Tibial nerve (tissue), 4 donors: ENCODE results near the gene FGFR1OP2. TPM values are rescaled to one million over a fixed set of nuclear protein-coding genes. Genes with fewer than 3 reads are reported as not detected.

Source experiments
- DNase-seq, 2 donors: peaks; one replicate each; pipeline ENCODE4 v3.0.0-alpha.2; 2019; ENCODE audit warnings: low spot score in 2 of 2
- H3K27ac ChIP-seq, 4 donors: fragments of 200-600 bp; sonication (generic) in 3 of 4; one replicate each; pipeline ENCODE4 v1.5.1; 2017 to 2019; ENCODE audit warnings: mild to moderate bottlenecking in 1 of 4
- H3K27me3 ChIP-seq, 2 donors: fragments of 200-600 bp; sonication (generic) in 1 of 2; one replicate each; pipeline versions ENCODE4 v1.5.1 to v1.6.0; 2017 to 2019
- H3K36me3 ChIP-seq, 3 donors: fragments of 200-600 bp; sonication (generic); one replicate each; pipeline ENCODE4 v1.5.1; 2018 to 2019
- H3K4me1 ChIP-seq, 4 donors: fragments of 200-600 bp; sonication (generic) in 3 of 4; one replicate each; pipeline ENCODE4 v1.5.1; 2017 to 2019
- H3K4me3 ChIP-seq, 4 donors: fragments of 200-600 bp; sonication (generic) in 3 of 4; one replicate each; pipeline ENCODE4 v1.5.1; 2017 to 2019; ENCODE audit warnings: mild to moderate bottlenecking in 1 of 4, moderate library complexity in 1 of 4
- H3K9me3 ChIP-seq, 4 donors: fragments of 200-600 bp; sonication (generic) in 3 of 4; one replicate each; pipeline ENCODE4 v1.5.1; 2017 to 2019
- CTCF ChIP-seq, 5 experiments: fragments of 200-600 bp in 3 of 5; fragments of 450-650 bp in 2 of 5; sonication (generic) in 3 of 5; IDR thresholded peaks; one replicate each; pipeline ENCODE4 v1.5.1; 2016 to 2019; ENCODE audit warnings: antibody characterized with exemption in 5 of 5, mild to moderate bottlenecking in 3 of 5, moderate library complexity in 2 of 5
- EP300 ChIP-seq, 2 donors: sonication (generic); formaldehyde crosslinking; IDR thresholded peaks; one replicate each; pipeline ENCODE4 v1.6.1; 2017; ENCODE audit warnings: antibody characterized with exemption in 2 of 2, mild to moderate bottlenecking in 1 of 2
- POLR2A ChIP-seq, 2 donors: fragments of 450-650 bp; IDR thresholded peaks; one replicate each; pipeline ENCODE4 v1.6.1; 2017; ENCODE audit warnings: antibody characterized with exemption in 2 of 2, mild to moderate bottlenecking in 2 of 2, moderate library complexity in 2 of 2
- WGBS, 2 donors: methylation state at CpG; one replicate each; pipeline ENCODE4 v1.1.5; 2018; 5-methylcytosine and 5-hydroxymethylcytosine counted together
- total RNA-seq, 4 donors: library from RNA; depleted of rRNA; stranded (reverse); fragments of >200 nt; gene quantifications; one replicate each; pipeline ENCODE4 v1.1.0, GENCODE V29; 2016

The FGFR1OP2 gene
- total RNA-seq, 4 donors from 2014 or later: 106 to 142 (median 129) TPM

GRCh38 chr12:26939953-26940352, 1.7 kb downstream of the FGFR1OP2 start:
- peaks cover 0 to 71% (median 35%) of the 10 kb centered on the region in 4 donors for H3K4me1 ChIP-seq
- 14 to 33% methylated on average over 1 of the region's 1 CpG for whole genome bisulfite sequencing, 2 donors
- no peak for DNase-seq

GRCh38 chr12:26940516-26941214, 2.4 kb downstream of the FGFR1OP2 start:
- DNase-seq: no peak
- Histone ChIP-seq H3K27ac (peak overlapping the region in 3 of 4 donors; percentile 9 to 98 (median 10)), H3K4me3 (peak overlapping the region in 1 of 4 donors; percentile 74), H3K27me3 (no peaks in the 10 kb centered on the region), H3K36me3 (no peaks in the 10 kb centered on the region), H3K4me1 (peaks cover 0 to 64% (median 32%) of the 10 kb centered on the region in 4 donors), H3K9me3 (peaks cover 0 to 9% (median 0%) of the 10 kb centered on the region in 4 donors)
- no peak for TF ChIP-seq POLR2A (IDR thresholded peaks at IDR 0.05)
- TF ChIP-seq CTCF (IDR thresholded peaks at IDR 0.05): no peak
- 66 to 72% methylated on average over 3 of the region's 3 CpGs for WGBS, 2 donors

More at GRCh38 chr12:26939953-26940352, 1.7 kb downstream of the FGFR1OP2 start:
- peak overlapping the region in 1 of 4 donors; percentile 98 for H3K27ac ChIP-seq
- H3K36me3 ChIP-seq: no peaks in the 10 kb centered on the region
- TF ChIP-seq EP300 (IDR thresholded peaks at IDR 0.05): no peak
- no peak for TF ChIP-seq POLR2A (IDR thresholded peaks at IDR 0.05)
- peaks cover 0 to 3% (median 0%) of the 10 kb centered on the region in 4 donors for H3K9me3 ChIP-seq
- no peaks in the 10 kb centered on the region for H3K27me3 ChIP-seq
- H3K4me3 ChIP-seq: peak overlapping the region; percentile 71 to 96 (median 84)

- no peak for DNase-seq
- peak overlapping the region in 3 of 4 donors; percentile 9 to 98 (median 10) for H3K27ac ChIP-seq
- H3K4me3 ChIP-seq: no peak overlapping the region
- 40 to 42% methylated on average over 1 of the region's 1 CpG for WGBS, 2 donors
- peaks cover 0 to 58% (median 27%) of the 10 kb centered on the region in 4 donors for H3K4me1 ChIP-seq
- H3K27me3 ChIP-seq: no peaks in the 10 kb centered on the region
- H3K36me3 ChIP-seq: no peaks in the 10 kb centered on the region
- no peak for TF ChIP-seq EP300 (IDR thresholded peaks at IDR 0.05)
- TF ChIP-seq POLR2A (IDR thresholded peaks at IDR 0.05): no peak
- no peak for TF ChIP-seq CTCF (IDR thresholded peaks at IDR 0.05)
- peaks cover 0 to 9% (median 0%) of the 10 kb centered on the region in 4 donors for H3K9me3 ChIP-seq
These were observed 2.9 kb downstream of the FGFR1OP2 start for GRCh38 chr12:26941215-26941594.

GRCh38 chr12:26948309-26948708, 10.0 kb downstream of the FGFR1OP2 start:
- TF ChIP-seq POLR2A (IDR thresholded peaks at IDR 0.05) (no peak), CTCF (IDR thresholded peaks at IDR 0.05) (no peak), EP300 (IDR thresholded peaks at IDR 0.05) (no peak)

GRCh38 chr12:26953447-26953846, 15.2 kb downstream of the FGFR1OP2 start:
- TF ChIP-seq CTCF (IDR thresholded peaks at IDR 0.05) (no peak), EP300 (IDR thresholded peaks at IDR 0.05) (peak in 1 of 2 donors; percentile 32), POLR2A (IDR thresholded peaks at IDR 0.05) (no peak)
- peaks cover 0 to 8% (median 0%) of the 10 kb centered on the region in 4 donors for H3K9me3 ChIP-seq
- H3K36me3 ChIP-seq: peaks cover 3 to 43% (median 5%) of the 10 kb centered on the region in 3 donors
- H3K27ac ChIP-seq: no peak overlapping the region
- no peak for DNase-seq
- H3K4me1 ChIP-seq: peaks cover 0 to 15% (median 0%) of the 10 kb centered on the region in 4 donors
- no peak overlapping the region for H3K4me3 ChIP-seq
- H3K27me3 ChIP-seq: no peaks in the 10 kb centered on the region
- 65 to 69% methylated on average over 1 of the region's 1 CpG for WGBS, 2 donors

More at GRCh38 chr12:26948309-26948708, 10.0 kb downstream of the FGFR1OP2 start:
- peaks cover 0 to 10% (median 0%) of the 10 kb centered on the region in 4 donors for H3K4me1 ChIP-seq
- no peak overlapping the region for H3K27ac ChIP-seq
- peaks cover 0 to 29% (median 0%) of the 10 kb centered on the region in 4 donors for H3K9me3 ChIP-seq
- H3K4me3 ChIP-seq: no peak overlapping the region
- peaks cover 0 to 21% (median 0%) of the 10 kb centered on the region in 3 donors for H3K36me3 ChIP-seq
- 88 to 95% methylated on average over 1 of the region's 1 CpG for WGBS, 2 donors
- no peaks in the 10 kb centered on the region for H3K27me3 ChIP-seq
- DNase-seq: no peak
